ENCODE measurements around the gene RAB29. TPM values are rescaled to one million over a fixed set of nuclear protein-coding genes. Genes with fewer than 3 reads are reported as not detected.
A peak's percentile ranks its signal among the peaks of the same experiment; 100 is the strongest.

RAB29 gene
- polyA plus RNA-seq, 1 donor from 2014 or later, result 0.40 TPM

DNA sequence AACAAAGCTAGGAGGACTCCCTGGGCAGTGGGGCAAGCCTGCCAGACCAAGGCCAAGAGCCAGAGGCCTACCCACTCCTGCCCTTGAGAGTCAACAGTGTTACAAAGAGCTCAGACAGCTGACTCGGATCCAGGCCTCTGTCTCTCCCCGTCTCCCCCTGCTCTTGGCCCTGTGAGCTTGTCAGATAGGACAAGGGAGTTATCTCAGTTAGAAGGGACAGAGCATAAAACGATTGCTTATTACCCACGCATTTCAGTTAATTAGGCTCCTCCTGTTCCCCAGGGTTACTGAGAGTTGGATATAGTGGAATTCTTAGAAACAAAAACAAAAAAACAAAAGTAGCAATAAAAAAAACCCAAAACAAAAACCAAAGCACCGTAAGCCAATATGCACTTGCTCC lies 36.4 kb upstream of the RAB29 start:
- H3K4me3 ChIP-seq (ENCODE audit: low read length), result peak overlapping the region; percentile 94
- TF ChIP-seq RAD21 (conservative IDR thresholded peaks at IDR 0.05) (no peak), TAF1 (IDR thresholded peaks at IDR 0.05; ENCODE audit: low read depth) (no peak), POLR2AphosphoS5 (IDR thresholded peaks at IDR 0.05) (no peak), EP300 (conservative IDR thresholded peaks at IDR 0.05; ENCODE audit: poor library complexity, severe bottlenecking) (no peak), MXI1 (conservative IDR thresholded peaks at IDR 0.05; ENCODE audit: poor library complexity, severe bottlenecking) (no peak)
- TF ChIP-seq, protein P1, sequence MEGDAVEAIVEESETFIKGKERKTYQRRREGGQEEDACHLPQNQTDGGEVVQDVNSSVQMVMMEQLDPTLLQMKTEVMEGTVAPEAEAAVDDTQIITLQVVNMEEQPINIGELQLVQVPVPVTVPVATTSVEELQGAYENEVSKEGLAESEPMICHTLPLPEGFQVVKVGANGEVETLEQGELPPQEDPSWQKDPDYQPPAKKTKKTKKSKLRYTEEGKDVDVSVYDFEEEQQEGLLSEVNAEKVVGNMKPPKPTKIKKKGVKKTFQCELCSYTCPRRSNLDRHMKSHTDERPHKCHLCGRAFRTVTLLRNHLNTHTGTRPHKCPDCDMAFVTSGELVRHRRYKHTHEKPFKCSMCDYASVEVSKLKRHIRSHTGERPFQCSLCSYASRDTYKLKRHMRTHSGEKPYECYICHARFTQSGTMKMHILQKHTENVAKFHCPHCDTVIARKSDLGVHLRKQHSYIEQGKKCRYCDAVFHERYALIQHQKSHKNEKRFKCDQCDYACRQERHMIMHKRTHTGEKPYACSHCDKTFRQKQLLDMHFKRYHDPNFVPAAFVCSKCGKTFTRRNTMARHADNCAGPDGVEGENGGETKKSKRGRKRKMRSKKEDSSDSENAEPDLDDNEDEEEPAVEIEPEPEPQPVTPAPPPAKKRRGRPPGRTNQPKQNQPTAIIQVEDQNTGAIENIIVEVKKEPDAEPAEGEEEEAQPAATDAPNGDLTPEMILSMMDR (IDR thresholded peaks at IDR 0.05; ENCODE audit: poor library complexity, severe bottlenecking), result no peak
- TF ChIP-seq, protein P2, sequence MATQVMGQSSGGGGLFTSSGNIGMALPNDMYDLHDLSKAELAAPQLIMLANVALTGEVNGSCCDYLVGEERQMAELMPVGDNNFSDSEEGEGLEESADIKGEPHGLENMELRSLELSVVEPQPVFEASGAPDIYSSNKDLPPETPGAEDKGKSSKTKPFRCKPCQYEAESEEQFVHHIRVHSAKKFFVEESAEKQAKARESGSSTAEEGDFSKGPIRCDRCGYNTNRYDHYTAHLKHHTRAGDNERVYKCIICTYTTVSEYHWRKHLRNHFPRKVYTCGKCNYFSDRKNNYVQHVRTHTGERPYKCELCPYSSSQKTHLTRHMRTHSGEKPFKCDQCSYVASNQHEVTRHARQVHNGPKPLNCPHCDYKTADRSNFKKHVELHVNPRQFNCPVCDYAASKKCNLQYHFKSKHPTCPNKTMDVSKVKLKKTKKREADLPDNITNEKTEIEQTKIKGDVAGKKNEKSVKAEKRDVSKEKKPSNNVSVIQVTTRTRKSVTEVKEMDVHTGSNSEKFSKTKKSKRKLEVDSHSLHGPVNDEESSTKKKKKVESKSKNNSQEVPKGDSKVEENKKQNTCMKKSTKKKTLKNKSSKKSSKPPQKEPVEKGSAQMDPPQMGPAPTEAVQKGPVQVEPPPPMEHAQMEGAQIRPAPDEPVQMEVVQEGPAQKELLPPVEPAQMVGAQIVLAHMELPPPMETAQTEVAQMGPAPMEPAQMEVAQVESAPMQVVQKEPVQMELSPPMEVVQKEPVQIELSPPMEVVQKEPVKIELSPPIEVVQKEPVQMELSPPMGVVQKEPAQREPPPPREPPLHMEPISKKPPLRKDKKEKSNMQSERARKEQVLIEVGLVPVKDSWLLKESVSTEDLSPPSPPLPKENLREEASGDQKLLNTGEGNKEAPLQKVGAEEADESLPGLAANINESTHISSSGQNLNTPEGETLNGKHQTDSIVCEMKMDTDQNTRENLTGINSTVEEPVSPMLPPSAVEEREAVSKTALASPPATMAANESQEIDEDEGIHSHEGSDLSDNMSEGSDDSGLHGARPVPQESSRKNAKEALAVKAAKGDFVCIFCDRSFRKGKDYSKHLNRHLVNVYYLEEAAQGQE (IDR thresholded peaks at IDR 0.05; ENCODE audit: borderline replicate concordance), result no peak

DNA sequence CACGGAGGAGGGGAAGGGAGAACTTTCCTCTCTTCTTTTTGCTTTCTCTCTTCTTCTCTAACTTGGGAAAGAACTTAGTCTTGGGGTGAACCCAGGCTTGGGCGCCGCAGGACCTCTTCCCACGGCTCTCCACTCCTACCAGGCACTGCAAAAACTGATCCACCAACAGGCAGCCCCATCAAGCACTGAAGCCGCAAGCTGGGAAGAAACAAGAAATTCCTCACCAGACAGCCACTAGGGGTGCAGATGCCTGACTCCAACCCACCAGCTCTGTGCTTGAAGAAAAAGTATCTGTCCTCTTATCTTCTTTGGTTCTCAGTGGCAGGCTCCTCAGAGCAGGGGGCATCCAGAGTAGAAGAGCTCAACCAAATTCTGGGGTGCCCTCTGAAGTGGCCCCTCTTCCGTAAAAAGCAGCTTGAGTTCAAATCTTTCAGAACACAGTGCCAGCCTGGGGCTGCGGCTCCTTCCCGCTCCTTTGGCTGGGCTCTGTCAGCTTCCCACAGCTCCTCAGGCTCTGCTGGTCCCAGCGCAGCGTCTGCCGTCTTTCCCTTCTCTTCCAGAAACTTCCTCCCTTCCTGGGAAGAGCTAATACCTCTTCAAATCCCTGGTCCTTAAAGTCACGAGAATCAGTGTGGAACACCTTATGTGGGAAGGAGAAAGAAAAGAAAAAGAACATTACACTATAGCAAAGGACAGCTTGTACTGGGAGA lies 35.3 kb upstream of the RAB29 start:
- Histone ChIP-seq H3F3A (ENCODE audit: insufficient read depth, low read length, poor library complexity, severe bottlenecking) (no peaks in the 10 kb centered on the region), H3K9me3 (ENCODE audit: low read length) (no peaks in the 10 kb centered on the region), H3K79me2 (replicated peaks; ENCODE audit: insufficient read depth, low read length) (no peaks in the 10 kb centered on the region), H3K27me3 (ENCODE audit: insufficient read depth, low read depth, low read length) (no peaks in the 10 kb centered on the region), H3K36me3 (ENCODE audit: insufficient read depth, low read length) (no peaks in the 10 kb centered on the region), H3K4me3 (ENCODE audit: low read length) (peak overlapping the region; percentile 94), H3K9me2 (ENCODE audit: insufficient read depth, low read length) (no peaks in the 10 kb centered on the region), H3K4me2 (ENCODE audit: low read length) (no peak overlapping the region), H2AFZ (ENCODE audit: low read depth, low read length) (no peak overlapping the region), H4K20me1 (ENCODE audit: insufficient read depth) (no peaks in the 10 kb centered on the region), H3K27ac (ENCODE audit: low read length) (no peak overlapping the region), H3K9ac (ENCODE audit: low read length) (no peak overlapping the region)
- TF ChIP-seq MXI1 (conservative IDR thresholded peaks at IDR 0.05; ENCODE audit: poor library complexity, severe bottlenecking) (no peak), POLR2AphosphoS5 (IDR thresholded peaks at IDR 0.05) (no peak), EZH2 (IDR thresholded peaks at IDR 0.05; ENCODE audit: borderline replicate concordance, insufficient read depth, low read length, poor library complexity, severe bottlenecking) (no peak), SMC3 (conservative IDR thresholded peaks at IDR 0.05; ENCODE audit: poor library complexity) (no peak), RAD21 (conservative IDR thresholded peaks at IDR 0.05) (no peak), EP300 (conservative IDR thresholded peaks at IDR 0.05; ENCODE audit: poor library complexity, severe bottlenecking) (no peak), TAF1 (IDR thresholded peaks at IDR 0.05; ENCODE audit: low read depth) (no peak)
- TF ChIP-seq, protein P1 (IDR thresholded peaks at IDR 0.05; ENCODE audit: poor library complexity, severe bottlenecking), result no peak
- TF ChIP-seq, protein P2 (IDR thresholded peaks at IDR 0.05; ENCODE audit: borderline replicate concordance), result no peak

More for the DNA sequence above, 36.4 kb upstream of the RAB29 start:
- Histone ChIP-seq H3K27ac (ENCODE audit: low read length) (no peak overlapping the region), H3K9me3 (ENCODE audit: low read length) (no peaks in the 10 kb centered on the region), H3K36me3 (ENCODE audit: insufficient read depth, low read length) (no peaks in the 10 kb centered on the region), H3K9ac (ENCODE audit: low read length) (peak overlapping the region; percentile 24), H3K9me2 (ENCODE audit: insufficient read depth, low read length) (no peaks in the 10 kb centered on the region), H3K27me3 (ENCODE audit: insufficient read depth, low read depth, low read length) (no peaks in the 10 kb centered on the region), H3K79me2 (replicated peaks; ENCODE audit: insufficient read depth, low read length) (no peaks in the 10 kb centered on the region), H3F3A (ENCODE audit: insufficient read depth, low read length, poor library complexity, severe bottlenecking) (no peaks in the 10 kb centered on the region), H3K4me2 (ENCODE audit: low read length) (peak overlapping the region; percentile 59), H4K20me1 (ENCODE audit: insufficient read depth) (no peaks in the 10 kb centered on the region), H2AFZ (ENCODE audit: low read depth, low read length) (no peak overlapping the region)

All from neural cell (in vitro differentiated cells).